OCI-LY1 (cell line): ENCODE results near the gene ETV3.

Experiments used
- H2AFZ ChIP-seq: fragments of 200-600 bp; sonication (generic), shearing (Covaris generic); 2 replicates; pipeline ENCODE4 v1.6.0; 2014; ENCODE audit warnings: antibody characterized with exemption, mild to moderate bottlenecking, low read length
- H3F3A ChIP-seq: fragments of 200-600 bp; sonication (generic), shearing (Covaris generic); 2 replicates; pipeline ENCODE4 v1.6.0; 2014; ENCODE audit warnings: mild to moderate bottlenecking, antibody characterized with exemption, low read length, moderate library complexity; ENCODE audit not compliant: insufficient read depth
- H3K27ac ChIP-seq: fragments of 200-600 bp; sonication (generic); 2 replicates; pipeline ENCODE4 v1.5.1; 2014; ENCODE audit warnings: low read length, mixed run types, mild to moderate bottlenecking, low read depth; ENCODE audit not compliant: poor library complexity, severe bottlenecking
- H3K27me3 ChIP-seq: fragments of 200-600 bp; sonication (generic); 2 replicates; pipeline ENCODE4 v1.6.0; 2014; ENCODE audit warnings: antibody characterized with exemption, mild to moderate bottlenecking, low read length, moderate library complexity; ENCODE audit not compliant: insufficient read depth
- H3K36me3 ChIP-seq: fragments of 200-600 bp; sonication (generic); 2 replicates; pipeline ENCODE4 v1.6.1; 2014; ENCODE audit warnings: mild to moderate bottlenecking, antibody characterized with exemption, low read length, moderate library complexity, mixed read lengths; ENCODE audit not compliant: insufficient read depth
- H3K4me1 ChIP-seq: fragments of 200-600 bp; sonication (generic); 2 replicates; pipeline ENCODE4 v1.5.1; 2014; ENCODE audit warnings: mild to moderate bottlenecking, low read length, moderate library complexity; ENCODE audit not compliant: insufficient read depth, severe bottlenecking
- H3K4me2 ChIP-seq: fragments of 200-600 bp; sonication (generic), shearing (Covaris generic); 2 replicates; pipeline ENCODE4 v1.6.1; 2014; ENCODE audit warnings: low read length
- H3K4me3 ChIP-seq: fragments of 200-600 bp; sonication (generic); 2 replicates; pipeline ENCODE4 v1.5.1; 2014; ENCODE audit warnings: low read length, low read depth, mild to moderate bottlenecking, mixed read lengths; ENCODE audit not compliant: poor library complexity, severe bottlenecking
- H3K79me2 ChIP-seq: fragments of 200-600 bp; shearing (Covaris generic); 2 replicates; pipeline ENCODE4 v1.6.1; 2016; ENCODE audit warnings: mixed run types, low read length, mixed read lengths; ENCODE audit not compliant: insufficient read depth
- H3K9ac ChIP-seq: fragments of 200-600 bp; sonication (generic), shearing (Covaris generic); 2 replicates; pipeline ENCODE4 v1.6.1; 2014; ENCODE audit warnings: mild to moderate bottlenecking, low read length, mixed read lengths
- H3K9me2 ChIP-seq: fragments of 200-600 bp; sonication (generic), shearing (Covaris generic); 2 replicates; pipeline ENCODE4 v1.6.1; 2014; ENCODE audit warnings: low read depth, mild to moderate bottlenecking, low read length, mixed read lengths
- H3K9me3 ChIP-seq: fragments of 200-600 bp; shearing (Covaris generic); 2 replicates; pipeline ENCODE4 v1.6.1; 2014; ENCODE audit warnings: low read length, mixed read lengths
- H4K20me1 ChIP-seq: fragments of 200-600 bp; sonication (generic), shearing (Covaris generic); 2 replicates; pipeline ENCODE4 v1.6.0; 2016; ENCODE audit warnings: mild to moderate bottlenecking, low read length; ENCODE audit not compliant: insufficient read depth
- CTCF ChIP-seq: fragments of 200-600 bp; sonication (generic), shearing (Covaris generic); IDR thresholded peaks from 2 replicates; pipeline ENCODE4 v1.5.1; 2017; ENCODE audit warnings: mild to moderate bottlenecking, antibody characterized with exemption, low read length, moderate library complexity, mixed read lengths
- EZH2 ChIP-seq: fragments of 200-600 bp; sonication (generic), shearing (Covaris generic); IDR thresholded peaks from 2 replicates; pipeline ENCODE4 v1.8.0; 2017; ENCODE audit warnings: borderline replicate concordance, mixed run types, mild to moderate bottlenecking, antibody characterized with exemption, low read length, moderate library complexity, mixed read lengths

Gene ETV3

GRCh38 chr1:157136133-157136532 lies 2.1 kb downstream of the ETV3 start:
- Histone ChIP-seq H3K27ac (no peak overlapping the region), H3K27me3 (no peaks in the 10 kb centered on the region), H3K79me2 (peaks cover 14% of the 10 kb centered on the region; the same call in 1 of the 2 replicates), H3K9ac (no peak overlapping the region; the same call in 1 of the 2 replicates), H3K9me2 (no peaks in the 10 kb centered on the region), H4K20me1 (no peaks in the 10 kb centered on the region), H3K9me3 (no peaks in the 10 kb centered on the region), H3K36me3 (peaks cover 50% of the 10 kb centered on the region), H3K4me1 (peaks cover 21% of the 10 kb centered on the region), H3F3A (peaks cover 7% of the 10 kb centered on the region; the same call in 1 of the 2 replicates), H3K4me2 (no peak overlapping the region), H3K4me3 (no peak overlapping the region), H2AFZ (no peak overlapping the region)
- no peak for TF ChIP-seq EZH2
- no peak for TF ChIP-seq CTCF

GRCh38 chr1:157135646-157136045 lies 2.5 kb downstream of the ETV3 start:
- Histone ChIP-seq H3K9me3 (no peaks in the 10 kb centered on the region), H3K79me2 (peaks cover 14% of the 10 kb centered on the region; the same call in 1 of the 2 replicates), H3K9ac (no peak overlapping the region), H4K20me1 (no peaks in the 10 kb centered on the region), H3K4me1 (peaks cover 21% of the 10 kb centered on the region), H3F3A (peaks cover 7% of the 10 kb centered on the region; the same call in 1 of the 2 replicates), H3K36me3 (peaks cover 55% of the 10 kb centered on the region), H3K9me2 (no peaks in the 10 kb centered on the region), H3K27ac (no peak overlapping the region), H3K4me2 (no peak overlapping the region), H3K27me3 (no peaks in the 10 kb centered on the region), H3K4me3 (no peak overlapping the region), H2AFZ (no peak overlapping the region)
- TF ChIP-seq EZH2 (no peak), CTCF (no peak)

GRCh38 chr1:157135070-157135469 lies 3.1 kb downstream of the ETV3 start:
- no peaks in the 10 kb centered on the region for H3K9me2 ChIP-seq
- no peak overlapping the region for H3K9ac ChIP-seq
- no peak for TF ChIP-seq CTCF
- no peak for TF ChIP-seq EZH2
- no peaks in the 10 kb centered on the region for H4K20me1 ChIP-seq
- peaks cover 14% of the 10 kb centered on the region; the same call in 1 of the 2 replicates for H3K79me2 ChIP-seq
- peaks cover 7% of the 10 kb centered on the region; the same call in 1 of the 2 replicates for H3F3A ChIP-seq
- no peaks in the 10 kb centered on the region for H3K9me3 ChIP-seq
- H3K27me3 ChIP-seq = no peaks in the 10 kb centered on the region
- no peak overlapping the region for H3K27ac ChIP-seq
- H3K4me3 ChIP-seq = no peak overlapping the region
- peaks cover 21% of the 10 kb centered on the region for H3K4me1 ChIP-seq
- peaks cover 61% of the 10 kb centered on the region for H3K36me3 ChIP-seq
- H3K4me2 ChIP-seq = no peak overlapping the region
- H2AFZ ChIP-seq = no peak overlapping the region
